ENCODE results near the gene CAPN5. TPM values are rescaled to one million over a fixed set of nuclear protein-coding genes. Genes with fewer than 3 reads are reported as not detected.

CAPN5 gene
- total RNA-seq, 1 experiment from 2014 or later: 27.4 TPM

GRCh38 chr11:77083566-77084245, 16.9 kb downstream of the CAPN5 start:
- TF ChIP-seq KAT7 (CRISPR knock-in tag; IDR thresholded peaks at IDR 0.05; ENCODE audit: borderline replicate concordance) (no peak), ZNF219 (CRISPR knock-in tag; IDR thresholded peaks at IDR 0.05; ENCODE audit: borderline replicate concordance) (no peak), ZNF425 (CRISPR knock-in tag; conservative IDR thresholded peaks at IDR 0.05) (no peak), NR2C2 (CRISPR knock-in tag; IDR thresholded peaks at IDR 0.05) (no peak), USF2 (CRISPR knock-in tag; IDR thresholded peaks at IDR 0.05) (no peak), ESRRA (CRISPR knock-in tag; IDR thresholded peaks at IDR 0.05; ENCODE audit: borderline replicate concordance) (no peak), NFE2L1 (CRISPR knock-in tag; IDR thresholded peaks at IDR 0.05) (no peak), GTF2I (CRISPR knock-in tag; conservative IDR thresholded peaks at IDR 0.05) (no peak), ZNF532 (CRISPR knock-in tag; IDR thresholded peaks at IDR 0.05; ENCODE audit: borderline replicate concordance) (no peak), E2F5 (CRISPR knock-in tag; IDR thresholded peaks at IDR 0.05) (no peak), MXD4 (CRISPR knock-in tag; IDR thresholded peaks at IDR 0.05; ENCODE audit: borderline replicate concordance) (no peak)
- TF ChIP-seq, protein P1, sequence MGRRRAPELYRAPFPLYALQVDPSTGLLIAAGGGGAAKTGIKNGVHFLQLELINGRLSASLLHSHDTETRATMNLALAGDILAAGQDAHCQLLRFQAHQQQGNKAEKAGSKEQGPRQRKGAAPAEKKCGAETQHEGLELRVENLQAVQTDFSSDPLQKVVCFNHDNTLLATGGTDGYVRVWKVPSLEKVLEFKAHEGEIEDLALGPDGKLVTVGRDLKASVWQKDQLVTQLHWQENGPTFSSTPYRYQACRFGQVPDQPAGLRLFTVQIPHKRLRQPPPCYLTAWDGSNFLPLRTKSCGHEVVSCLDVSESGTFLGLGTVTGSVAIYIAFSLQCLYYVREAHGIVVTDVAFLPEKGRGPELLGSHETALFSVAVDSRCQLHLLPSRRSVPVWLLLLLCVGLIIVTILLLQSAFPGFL (CRISPR knock-in tag; IDR thresholded peaks at IDR 0.05; ENCODE audit: borderline replicate concordance): no peak
- TF ChIP-seq, protein P2, sequence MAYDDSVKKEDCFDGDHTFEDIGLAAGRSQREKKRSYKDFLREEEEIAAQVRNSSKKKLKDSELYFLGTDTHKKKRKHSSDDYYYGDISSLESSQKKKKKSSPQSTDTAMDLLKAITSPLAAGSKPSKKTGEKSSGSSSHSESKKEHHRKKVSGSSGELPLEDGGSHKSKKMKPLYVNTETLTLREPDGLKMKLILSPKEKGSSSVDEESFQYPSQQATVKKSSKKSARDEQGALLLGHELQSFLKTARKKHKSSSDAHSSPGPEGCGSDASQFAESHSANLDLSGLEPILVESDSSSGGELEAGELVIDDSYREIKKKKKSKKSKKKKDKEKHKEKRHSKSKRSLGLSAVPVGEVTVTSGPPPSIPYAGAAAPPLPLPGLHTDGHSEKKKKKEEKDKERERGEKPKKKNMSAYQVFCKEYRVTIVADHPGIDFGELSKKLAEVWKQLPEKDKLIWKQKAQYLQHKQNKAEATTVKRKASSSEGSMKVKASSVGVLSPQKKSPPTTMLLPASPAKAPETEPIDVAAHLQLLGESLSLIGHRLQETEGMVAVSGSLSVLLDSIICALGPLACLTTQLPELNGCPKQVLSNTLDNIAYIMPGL (CRISPR knock-in tag; IDR thresholded peaks at IDR 0.05): no peak
- TF ChIP-seq, protein P3, sequence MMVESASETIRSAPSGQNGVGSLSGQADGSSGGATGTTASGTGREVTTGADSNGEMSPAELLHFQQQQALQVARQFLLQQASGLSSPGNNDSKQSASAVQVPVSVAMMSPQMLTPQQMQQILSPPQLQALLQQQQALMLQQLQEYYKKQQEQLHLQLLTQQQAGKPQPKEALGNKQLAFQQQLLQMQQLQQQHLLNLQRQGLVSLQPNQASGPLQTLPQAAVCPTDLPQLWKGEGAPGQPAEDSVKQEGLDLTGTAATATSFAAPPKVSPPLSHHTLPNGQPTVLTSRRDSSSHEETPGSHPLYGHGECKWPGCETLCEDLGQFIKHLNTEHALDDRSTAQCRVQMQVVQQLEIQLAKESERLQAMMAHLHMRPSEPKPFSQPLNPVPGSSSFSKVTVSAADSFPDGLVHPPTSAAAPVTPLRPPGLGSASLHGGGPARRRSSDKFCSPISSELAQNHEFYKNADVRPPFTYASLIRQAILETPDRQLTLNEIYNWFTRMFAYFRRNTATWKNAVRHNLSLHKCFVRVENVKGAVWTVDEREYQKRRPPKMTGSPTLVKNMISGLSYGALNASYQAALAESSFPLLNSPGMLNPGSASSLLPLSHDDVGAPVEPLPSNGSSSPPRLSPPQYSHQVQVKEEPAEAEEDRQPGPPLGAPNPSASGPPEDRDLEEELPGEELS (CRISPR knock-in tag; IDR thresholded peaks at IDR 0.05): no peak
- Mint-ChIP-seq H3K27ac (peak overlapping the region; percentile 58), H3K36me3 (no peaks in the 10 kb centered on the region), H3K27me3 (ENCODE audit: low read depth) (no peaks in the 10 kb centered on the region), H3K4me1 (peaks cover 6% of the 10 kb centered on the region; the same call in 1 of the 2 replicates), H3K9me3 (peaks cover 13% of the 10 kb centered on the region), H3K4me3 (no peak overlapping the region)
- no peak for ATAC-seq
- DNase-seq (ENCODE audit: low spot score): no peak
- ChIA-PET CTCF (interaction anchor here (0.9 to 2.2 kb wide), 3 partner anchors 8 to 21 kb away, joined by 3 to 48 read pairs (median 3); partner anchors contain the start of gene CAPN5), POLR2A (no interaction called here)
